Measurements from ENCODE around the gene PRR36.

DNA sequence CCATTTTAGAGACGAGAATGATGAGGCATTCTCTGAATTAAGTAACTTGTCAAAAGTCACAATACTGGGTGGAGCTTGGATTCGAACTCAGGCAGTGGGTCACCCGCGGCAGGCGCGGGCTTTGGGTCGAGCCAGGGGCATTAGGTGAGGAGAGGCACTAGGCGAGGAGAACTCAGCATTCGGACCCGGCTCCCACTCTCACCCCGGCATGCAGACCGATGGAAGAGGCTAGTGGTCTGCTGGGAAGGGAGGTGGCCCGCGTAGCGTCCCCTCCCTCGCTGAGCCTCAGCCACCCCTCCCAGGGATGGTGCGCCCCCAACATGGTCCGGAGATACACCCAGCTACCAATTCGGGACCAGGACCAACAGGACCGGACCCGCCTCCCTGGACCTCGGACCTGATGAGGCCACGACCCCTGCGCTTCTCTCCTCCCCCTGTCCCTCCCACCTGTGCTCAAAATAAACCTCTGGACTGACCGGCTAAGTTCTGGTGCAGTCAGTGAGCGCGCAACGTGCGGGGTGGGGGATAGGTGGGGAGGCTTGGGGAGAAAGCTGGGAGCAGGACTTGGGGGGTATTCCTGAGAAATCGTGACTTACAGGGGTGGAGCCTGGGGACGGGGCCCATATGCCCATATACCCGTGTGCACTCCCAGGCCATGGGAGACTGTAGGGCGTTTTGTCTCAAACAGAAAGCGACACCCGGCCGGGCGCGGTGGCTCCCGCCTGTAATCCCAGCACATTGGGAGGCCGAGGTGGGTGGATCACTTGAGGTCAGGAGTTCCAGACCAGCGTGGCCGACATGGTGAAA, 44.6 kb upstream of the PRR36 start:
- TF ChIP-seq, protein P1, sequence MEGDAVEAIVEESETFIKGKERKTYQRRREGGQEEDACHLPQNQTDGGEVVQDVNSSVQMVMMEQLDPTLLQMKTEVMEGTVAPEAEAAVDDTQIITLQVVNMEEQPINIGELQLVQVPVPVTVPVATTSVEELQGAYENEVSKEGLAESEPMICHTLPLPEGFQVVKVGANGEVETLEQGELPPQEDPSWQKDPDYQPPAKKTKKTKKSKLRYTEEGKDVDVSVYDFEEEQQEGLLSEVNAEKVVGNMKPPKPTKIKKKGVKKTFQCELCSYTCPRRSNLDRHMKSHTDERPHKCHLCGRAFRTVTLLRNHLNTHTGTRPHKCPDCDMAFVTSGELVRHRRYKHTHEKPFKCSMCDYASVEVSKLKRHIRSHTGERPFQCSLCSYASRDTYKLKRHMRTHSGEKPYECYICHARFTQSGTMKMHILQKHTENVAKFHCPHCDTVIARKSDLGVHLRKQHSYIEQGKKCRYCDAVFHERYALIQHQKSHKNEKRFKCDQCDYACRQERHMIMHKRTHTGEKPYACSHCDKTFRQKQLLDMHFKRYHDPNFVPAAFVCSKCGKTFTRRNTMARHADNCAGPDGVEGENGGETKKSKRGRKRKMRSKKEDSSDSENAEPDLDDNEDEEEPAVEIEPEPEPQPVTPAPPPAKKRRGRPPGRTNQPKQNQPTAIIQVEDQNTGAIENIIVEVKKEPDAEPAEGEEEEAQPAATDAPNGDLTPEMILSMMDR (IDR thresholded peaks at IDR 0.05), result no peak
- no peak for TF ChIP-seq POLR2A (IDR thresholded peaks at IDR 0.05)

Data from thyroid gland (tissue), 4 donors.